NCI-H774 (cell line): ENCODE results near the gene LRCH1.
A peak's percentile ranks its signal among the peaks of the same experiment; 100 is the strongest.
"Not testable (repeated sequence)": the region's sequence is repeated elsewhere in the genome, so short reads cannot be mapped to it uniquely, and the experiment has no call there.

ENCODE experiments used
- DNase-seq: peaks from one replicate; lab custom pipeline; 2025; lab: John Stamatoyannopoulos, UW

The LRCH1 gene

DNA sequence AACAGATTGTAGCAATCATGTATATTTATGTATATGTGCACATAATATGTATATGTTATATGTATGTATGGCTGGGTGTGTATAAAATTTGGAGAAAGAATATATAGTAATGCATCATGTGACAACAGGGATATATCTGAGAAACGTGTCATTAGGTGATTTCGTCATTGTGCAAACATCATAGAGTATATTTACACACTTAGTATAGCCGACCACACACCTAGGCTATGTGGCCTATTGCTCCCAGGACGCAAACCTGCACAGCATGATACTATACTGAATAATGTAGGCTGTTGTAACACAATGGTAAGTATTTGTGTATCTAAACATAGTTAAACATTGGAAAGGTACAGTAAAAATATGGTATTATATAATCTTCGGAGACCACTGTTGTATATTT lies 200.2 kb downstream of the LRCH1 start:
- no peak for DNase-seq

DNA sequence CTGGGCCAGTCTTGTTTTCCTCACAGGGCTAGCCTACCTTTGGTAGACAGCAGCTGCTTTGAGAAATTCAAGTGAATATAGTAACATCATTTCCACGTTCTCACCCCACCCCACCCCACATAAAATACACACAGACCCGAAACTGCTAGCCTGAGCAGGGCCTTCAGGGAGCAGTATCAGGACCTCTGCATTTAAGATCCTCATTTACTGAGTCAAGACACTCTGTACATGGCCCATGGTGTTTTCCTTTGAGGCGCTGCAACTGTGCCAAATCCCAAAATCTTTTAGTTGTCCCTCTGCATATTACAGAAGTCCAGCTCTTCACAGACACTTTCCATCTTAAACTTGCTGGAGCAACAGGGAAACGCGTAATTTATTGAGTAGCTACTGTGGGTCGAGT lies 200.9 kb downstream of the LRCH1 start:
- DNase-seq: no peak

DNA sequence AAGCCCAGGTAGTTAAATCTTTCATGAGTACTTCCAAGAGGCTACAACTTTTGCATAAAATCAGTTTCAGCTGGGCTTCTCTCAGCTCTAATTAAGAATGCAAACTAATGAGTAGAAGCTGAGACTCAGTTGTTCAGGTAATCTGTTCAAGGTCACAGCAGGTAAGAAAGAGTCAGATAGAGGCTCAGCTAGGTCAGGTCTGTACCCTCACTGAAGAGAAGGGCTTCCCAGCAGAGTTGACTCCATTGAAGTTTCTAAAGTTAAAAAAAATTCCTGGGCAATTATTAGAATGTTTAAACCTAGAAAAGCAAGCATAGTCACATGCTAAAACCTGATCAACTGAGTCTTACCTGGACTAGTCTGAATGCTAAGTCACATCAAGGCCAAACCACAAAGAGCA lies 201.8 kb downstream of the LRCH1 start:
- DNase-seq: no peak

DNA sequence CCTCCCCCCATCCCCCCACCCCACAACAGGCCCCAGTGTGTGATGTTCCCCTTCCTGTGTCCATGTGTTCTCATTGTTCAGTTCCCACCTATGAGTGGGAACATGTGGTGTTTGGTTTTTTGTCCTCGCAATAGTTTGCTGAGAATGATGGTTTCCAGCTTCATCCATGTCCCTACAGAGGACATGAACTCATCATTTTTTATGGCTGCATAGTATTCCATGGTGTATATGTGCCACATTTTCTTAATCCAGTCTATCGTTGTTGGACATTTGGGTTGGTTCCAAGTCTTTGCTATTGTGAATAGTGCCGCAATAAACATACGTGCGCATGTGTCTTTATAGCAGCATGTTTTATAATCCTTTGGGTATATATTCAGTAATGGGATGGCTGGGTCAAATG lies 202.5 kb downstream of the LRCH1 start:
- not testable (repeated sequence) for DNase-seq

GRCh38 chr13:46756977-46757376 lies 204.0 kb downstream of the LRCH1 start:
- DNase-seq: no peak

GRCh38 chr13:46757640-46758039 lies 204.7 kb downstream of the LRCH1 start:
- DNase-seq: no peak

DNA sequence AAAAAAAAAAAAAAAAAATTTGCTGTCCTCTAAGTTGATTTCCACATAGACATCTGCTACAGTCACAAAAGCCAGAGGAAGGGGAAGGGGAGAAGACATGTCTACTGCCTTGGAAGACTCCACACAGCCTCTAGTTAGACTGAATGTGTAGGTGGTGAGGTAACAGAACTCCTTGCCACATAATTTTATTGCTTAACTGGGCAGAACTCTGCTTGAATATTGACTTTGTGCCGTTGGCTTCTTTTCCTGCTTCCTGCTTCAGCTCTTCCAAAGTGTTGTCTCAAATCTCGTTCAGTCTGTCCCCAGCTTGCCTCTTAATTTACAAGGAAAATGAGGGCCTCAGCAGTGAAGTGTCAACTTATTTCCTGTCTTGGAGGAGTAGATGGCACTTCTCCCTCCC lies 206.9 kb downstream of the LRCH1 start:
- DNase-seq: no peak

DNA sequence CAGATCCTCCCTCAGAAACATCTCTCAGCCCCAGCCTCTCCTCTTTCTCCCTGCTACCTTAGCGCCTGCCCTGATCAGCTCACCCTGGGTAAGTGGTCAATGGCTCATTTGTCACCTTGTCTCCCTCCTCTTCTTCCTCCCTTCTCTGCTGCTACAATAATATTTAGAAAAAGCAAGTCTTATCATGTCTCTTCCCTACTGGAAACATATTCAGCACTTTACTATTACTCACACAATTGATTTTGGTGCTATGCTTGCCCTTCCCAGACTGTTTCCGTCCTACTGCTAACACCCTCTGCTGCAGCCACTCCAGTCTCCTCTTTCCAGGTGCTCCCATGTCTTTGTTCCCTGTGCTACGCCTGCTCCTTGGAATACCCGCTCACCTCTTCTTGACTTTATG lies 208.2 kb downstream of the LRCH1 start:
- DNase-seq: no peak

DNA sequence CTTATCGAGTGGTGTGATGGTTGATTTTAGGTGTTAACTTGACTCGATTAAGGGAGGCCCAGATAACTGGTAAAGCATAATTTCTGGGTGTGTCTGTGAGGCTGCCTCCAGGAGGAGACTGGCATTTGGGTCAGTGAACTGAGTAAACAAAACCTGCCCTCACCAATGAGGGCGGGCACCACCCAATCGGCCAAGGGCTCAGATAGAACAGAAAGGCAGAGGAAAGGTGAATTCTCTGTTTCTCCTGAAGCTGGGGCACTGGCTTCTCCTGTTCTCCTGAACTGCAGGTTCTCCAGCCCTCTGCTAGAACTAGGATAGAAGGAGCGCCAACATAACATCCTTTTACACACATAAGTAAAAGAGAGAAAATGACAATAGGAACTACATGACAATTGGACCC lies 208.9 kb downstream of the LRCH1 start:
- DNase-seq: no peak

DNA sequence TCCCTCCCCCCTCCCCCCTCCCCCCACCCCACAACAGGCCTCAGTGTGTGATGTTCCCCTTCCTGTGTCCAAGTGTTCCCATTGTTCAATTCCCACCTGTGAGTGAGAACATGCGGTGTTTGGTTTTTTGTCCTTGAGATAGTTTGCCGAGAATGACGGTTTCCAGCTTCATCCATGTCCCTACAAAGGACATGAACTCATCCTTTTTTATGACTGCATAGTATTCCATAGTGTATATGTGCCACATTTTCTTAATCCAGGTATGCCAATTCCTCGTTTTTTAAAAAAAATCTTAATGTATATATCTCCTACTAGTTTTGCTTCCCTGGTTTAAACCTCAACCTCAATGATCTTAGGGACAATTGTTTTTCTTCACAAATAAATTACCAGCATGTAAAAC lies 217.0 kb downstream of the LRCH1 start:
- DNase-seq: not testable (repeated sequence)

- DNase-seq: no peak
Observed at GRCh38 chr13:46771693-46772092, 218.7 kb downstream of the LRCH1 start.

GRCh38 chr13:46773541-46773940 lies 220.6 kb downstream of the LRCH1 start:
- no peak for DNase-seq

GRCh38 chr13:46775385-46776107 lies 222.6 kb downstream of the LRCH1 start:
- DNase-seq: no peak

GRCh38 chr13:46778095-46778494 lies 225.1 kb downstream of the LRCH1 start:
- DNase-seq: no peak

- no peak for DNase-seq
Observed at GRCh38 chr13:46778890-46779289, 225.9 kb downstream of the LRCH1 start.

DNA sequence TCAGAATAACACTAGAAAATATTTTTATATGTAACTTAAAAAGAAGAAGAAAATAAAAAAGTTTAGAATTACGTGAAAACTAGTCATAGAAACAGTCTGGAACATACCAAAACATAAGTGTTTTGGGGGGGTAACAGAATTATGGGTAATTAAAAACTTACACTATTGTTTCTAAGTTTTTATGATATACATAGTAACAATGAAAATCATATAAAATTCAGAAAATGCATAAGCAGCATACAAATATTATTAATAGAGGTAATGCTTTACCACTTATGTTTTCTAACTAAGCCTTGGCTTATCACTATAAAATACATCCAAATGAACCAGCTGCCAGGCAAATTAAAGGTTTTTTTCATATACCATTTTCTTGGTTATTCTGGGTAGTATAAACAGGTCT lies 229.1 kb downstream of the LRCH1 start:
- no peak for DNase-seq

DNA sequence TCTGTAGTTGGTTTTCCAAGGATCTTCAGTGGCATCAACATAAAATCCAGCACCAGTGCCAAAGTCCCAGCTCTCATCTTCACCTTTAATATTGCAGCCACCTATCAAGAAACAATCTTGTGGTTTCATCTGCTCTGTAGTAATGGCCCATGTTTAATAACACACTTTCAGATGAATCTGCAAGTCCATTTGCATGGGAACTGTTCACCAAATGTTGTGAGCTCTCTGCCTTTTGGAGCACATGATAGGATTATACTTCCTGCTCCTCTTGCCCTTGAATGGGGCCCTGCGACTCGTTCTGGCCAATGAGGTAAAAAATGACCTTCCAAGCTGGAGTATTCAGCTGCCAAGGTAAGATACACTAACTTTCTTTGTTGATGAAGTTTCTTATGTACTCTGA lies 229.7 kb downstream of the LRCH1 start:
- no peak for DNase-seq

DNA sequence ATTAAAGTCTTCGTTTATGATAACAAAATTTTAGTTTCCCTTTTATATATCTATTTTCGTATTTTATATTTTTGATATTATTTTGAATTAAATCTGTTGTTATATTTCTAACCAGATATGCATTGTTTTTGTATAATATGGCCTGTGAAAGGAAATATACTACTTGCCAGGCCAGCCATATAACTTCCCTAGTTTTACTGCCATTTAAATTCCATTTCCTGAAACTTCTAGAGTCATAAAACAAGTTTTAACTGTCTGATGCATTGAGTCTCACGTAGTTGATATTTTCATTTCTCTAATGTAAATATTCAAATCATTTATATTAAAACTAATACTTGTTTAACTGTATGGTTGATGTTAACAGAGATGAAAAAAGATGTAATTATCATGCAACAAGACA lies 230.5 kb downstream of the LRCH1 start:
- DNase-seq: no peak

DNA sequence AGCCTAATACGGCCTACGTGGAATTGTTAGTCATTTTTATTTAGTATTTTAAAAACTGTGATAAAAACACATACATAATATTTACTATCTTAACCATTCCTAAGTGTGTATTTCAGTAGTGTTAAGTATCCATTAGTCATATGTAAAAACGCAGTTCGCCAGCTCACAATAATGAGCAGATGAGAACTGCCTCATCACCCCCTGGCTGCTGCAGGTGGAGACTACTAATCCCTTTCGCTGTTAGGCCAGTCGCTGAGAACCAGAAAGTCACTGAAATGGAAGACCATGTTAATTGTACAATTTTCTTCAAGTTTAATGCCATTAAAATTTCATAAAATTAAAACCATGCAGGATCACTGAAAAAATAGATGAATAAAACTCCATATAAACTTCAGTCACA lies 242.4 kb downstream of the LRCH1 start:
- no peak for DNase-seq

GRCh38 chr13:46796129-46796514 lies 243.2 kb downstream of the LRCH1 start:
- DNase-seq: no peak

DNA sequence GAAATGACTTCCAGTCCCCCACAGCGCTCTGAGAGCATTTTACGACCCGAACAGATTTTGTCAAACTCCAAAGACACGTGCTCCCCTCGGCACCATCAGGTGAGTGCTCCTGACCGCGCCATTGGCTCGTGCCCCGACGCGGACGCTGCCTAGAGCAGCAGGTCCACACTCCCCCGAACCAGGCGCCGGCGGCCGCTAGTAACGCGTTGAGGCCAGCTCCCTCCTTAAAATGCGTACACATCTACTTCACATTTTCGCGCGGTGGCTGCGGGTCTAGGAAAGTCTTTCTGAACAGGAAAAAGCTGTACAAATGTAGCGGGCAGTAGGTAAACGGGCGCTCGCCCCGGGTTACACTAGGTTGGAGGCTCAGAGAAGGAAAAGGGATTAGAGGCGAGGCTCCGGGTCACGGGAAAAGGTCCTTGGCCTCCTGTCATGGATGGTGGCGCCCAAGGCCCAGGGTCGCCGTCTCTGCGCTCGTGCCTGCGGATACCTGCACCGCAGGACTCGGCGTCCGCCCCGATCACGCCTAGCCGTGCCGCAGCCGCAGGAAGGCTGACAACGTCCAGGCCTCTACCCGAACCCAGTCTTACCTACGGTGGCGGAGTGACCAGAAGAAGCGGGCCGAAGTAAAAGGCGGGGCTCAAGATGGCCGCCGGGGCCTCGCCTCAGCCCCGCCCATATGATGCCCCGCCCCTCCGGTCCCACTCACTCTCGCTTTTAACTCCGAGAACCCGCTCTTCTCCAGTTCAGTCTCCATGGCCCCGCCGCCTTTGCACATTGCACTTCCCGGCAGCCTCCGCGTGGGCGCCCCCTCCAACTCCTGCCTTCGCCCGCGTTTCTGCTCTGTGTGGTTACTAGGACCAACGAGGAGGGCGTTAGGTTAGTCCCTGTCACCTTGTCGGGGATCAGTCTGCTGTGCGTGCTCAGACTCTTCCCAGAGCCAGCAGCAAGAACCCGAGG lies 243.8 kb downstream of the LRCH1 start, which contains the start of gene ESD:
Gene ESD, minus strand, starts transcription at position 647 of the 960 bp plus-strand sequence. CDS start 5,748 bp downstream, outside the sequence.
- peak; percentile 76 for DNase-seq

- DNase-seq: no peak
Observed at GRCh38 chr13:46797501-46798237, 244.7 kb downstream of the LRCH1 start.
